ENCODE results near the gene WDR1.

Gene WDR1

GRCh38 chr4:10108818-10109783, 7.5 kb downstream of the WDR1 start:
- DNase-seq (ENCODE audit: low read depth) = no peak
- no peak for TF ChIP-seq CTCF (IDR thresholded peaks at IDR 0.05; ENCODE audit: control insufficient read depth, insufficient read depth, low read depth, low read length, missing control alignments)
- no peak overlapping the region for H3K4me3 ChIP-seq (ENCODE audit: control insufficient read depth, low read depth, low read length)

DNA sequence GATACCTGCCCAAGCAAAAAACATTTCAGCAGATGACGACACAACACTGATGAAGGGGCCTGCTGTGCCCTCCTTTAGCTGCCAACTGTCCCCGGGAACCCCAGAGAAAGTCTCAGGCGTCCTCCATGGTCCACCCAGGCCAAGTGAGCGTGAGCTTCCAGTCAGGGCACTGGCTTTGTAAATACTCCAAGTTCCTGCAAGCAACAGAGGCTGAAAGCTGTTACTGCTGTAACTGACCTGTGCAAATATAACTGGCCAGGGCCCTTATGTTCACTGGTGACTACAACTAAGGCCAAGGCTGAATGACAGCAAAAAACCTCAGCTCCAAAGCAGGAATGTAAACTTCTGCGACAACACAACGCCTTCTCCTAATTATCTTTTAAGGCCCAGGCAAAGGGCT, 8.2 kb downstream of the WDR1 start:
- DNase-seq (ENCODE audit: low read depth) = no peak
- H3K4me3 ChIP-seq (ENCODE audit: control insufficient read depth, low read depth, low read length) = no peak overlapping the region
- no peak for TF ChIP-seq CTCF (IDR thresholded peaks at IDR 0.05; ENCODE audit: control insufficient read depth, insufficient read depth, low read depth, low read length, missing control alignments)

DNA sequence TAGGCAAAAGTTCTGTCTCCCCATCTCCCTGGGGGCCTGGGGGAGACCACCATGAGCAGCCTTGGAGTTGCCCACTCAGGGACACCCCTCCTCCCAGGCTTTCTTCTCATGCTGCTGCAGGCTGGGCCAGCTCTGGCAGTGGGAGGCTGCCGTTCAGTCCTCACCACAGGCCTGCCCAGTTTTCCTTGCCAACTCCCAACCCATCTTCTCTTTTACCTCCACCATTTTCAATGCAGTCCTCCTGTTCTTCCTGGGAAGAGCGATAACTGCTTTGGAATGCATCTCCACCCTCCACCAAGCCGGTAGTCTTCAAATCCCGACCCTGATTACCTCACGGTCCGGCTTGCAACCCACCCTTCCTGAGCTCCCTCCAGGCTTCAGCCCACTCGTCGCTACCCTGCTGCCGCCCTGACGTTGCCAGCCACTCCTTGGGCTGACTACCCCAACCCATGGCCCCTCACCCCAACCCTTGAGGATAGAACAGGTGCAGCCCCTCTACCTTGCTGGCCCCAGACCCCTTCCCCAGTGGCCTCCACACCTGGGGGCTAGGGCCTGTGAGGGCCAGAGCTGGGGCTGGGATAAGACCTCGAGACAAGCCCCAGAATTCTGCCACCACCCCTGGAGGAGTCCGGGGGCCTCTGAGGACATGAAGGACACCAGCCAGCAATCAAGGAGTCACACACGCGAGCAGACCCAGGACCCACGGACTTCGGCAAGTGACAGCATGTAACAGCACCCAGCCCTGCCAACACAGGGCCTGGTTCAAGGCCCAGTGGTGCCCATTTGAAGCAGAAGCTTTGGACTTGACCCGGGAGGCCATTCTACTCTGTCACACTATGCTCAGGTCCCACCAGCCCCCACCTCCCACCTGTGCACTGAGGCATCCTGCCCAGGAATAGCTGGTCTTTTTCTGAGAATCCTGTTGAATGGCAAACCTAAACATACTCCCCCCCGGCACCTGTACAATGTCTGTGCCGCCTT, 9.2 kb downstream of the WDR1 start:
- no peak for DNase-seq (ENCODE audit: low read depth)
- no peak for TF ChIP-seq CTCF (IDR thresholded peaks at IDR 0.05; ENCODE audit: control insufficient read depth, insufficient read depth, low read depth, low read length, missing control alignments)
- no peak overlapping the region; the same call in 1 of the 2 replicates for H3K4me3 ChIP-seq (ENCODE audit: control insufficient read depth, low read depth, low read length)

DNA sequence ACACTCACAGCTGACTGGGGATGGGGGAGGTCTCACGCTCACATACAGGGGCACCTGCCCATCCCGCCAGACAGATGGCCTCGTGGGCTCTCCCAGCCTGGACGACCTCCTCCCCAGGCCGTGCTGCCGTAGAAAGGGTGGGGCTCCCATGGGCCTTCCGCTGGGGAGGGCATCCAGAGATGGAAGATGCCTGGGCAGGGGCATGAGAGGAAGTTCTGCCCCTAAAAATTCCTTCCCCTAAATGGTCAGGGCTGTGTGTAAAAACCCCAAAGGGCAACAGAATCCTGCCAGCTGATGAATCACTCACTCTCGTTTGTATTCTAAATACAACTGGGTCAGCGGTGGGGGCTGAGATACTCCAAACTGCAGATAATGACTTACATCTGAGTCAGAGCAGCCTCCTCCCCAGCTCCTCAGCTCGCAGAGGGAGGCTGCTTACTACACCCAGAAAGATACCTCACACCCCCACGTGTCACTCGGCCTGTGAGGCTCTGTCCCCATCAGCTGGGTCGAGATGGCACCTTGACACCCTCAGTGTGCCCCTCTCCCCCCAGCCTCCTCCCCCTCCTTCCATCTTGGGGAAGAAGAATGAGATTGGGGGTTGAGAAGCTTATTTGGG, 10.1 kb downstream of the WDR1 start:
- peak; percentile 86 for DNase-seq (ENCODE audit: low read depth)
- H3K4me3 ChIP-seq (ENCODE audit: control insufficient read depth, low read depth, low read length) = peak overlapping the region; percentile 21
- no peak for TF ChIP-seq CTCF (IDR thresholded peaks at IDR 0.05; ENCODE audit: control insufficient read depth, insufficient read depth, low read depth, low read length, missing control alignments)

DNA sequence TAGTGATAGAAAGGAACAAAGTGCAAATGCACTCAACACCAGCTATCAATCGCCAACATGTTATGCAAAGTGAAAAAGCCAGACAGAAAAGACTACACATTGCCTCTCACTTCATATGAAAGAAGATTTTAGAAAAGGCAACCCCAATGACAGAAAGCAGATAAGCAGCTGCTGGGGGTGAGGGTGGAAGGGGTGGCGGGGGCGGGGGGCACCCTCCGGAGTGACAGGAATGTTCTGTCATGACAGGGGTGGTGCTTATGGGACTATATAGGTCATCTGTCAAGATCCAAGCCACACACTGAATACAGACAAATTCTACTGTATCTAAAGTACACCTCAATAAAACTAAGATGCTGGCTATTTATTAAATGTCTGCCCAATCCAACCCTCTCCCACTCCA, 10.7 kb downstream of the WDR1 start:
- no peak overlapping the region for H3K4me3 ChIP-seq (ENCODE audit: control insufficient read depth, low read depth, low read length)
- no peak for DNase-seq (ENCODE audit: low read depth)
- no peak for TF ChIP-seq CTCF (IDR thresholded peaks at IDR 0.05; ENCODE audit: control insufficient read depth, insufficient read depth, low read depth, low read length, missing control alignments)

GRCh38 chr4:10105421-10105820, 11.2 kb downstream of the WDR1 start:
- no peak for DNase-seq (ENCODE audit: low read depth)
- H3K4me3 ChIP-seq (ENCODE audit: control insufficient read depth, low read depth, low read length) = no peak overlapping the region
- no peak for TF ChIP-seq CTCF (IDR thresholded peaks at IDR 0.05; ENCODE audit: control insufficient read depth, insufficient read depth, low read depth, low read length, missing control alignments)

All from AG09309 (cell line).